Activated naive CD4-positive, alpha-beta T cell treated with anti-CD3 and anti-CD28 coated beads, Interleukin-2, amount 50 U/mL, for 72 hours (primary cell): ENCODE measurements around the gene SNCB. TPM values are rescaled to one million over a fixed set of nuclear protein-coding genes. Genes with fewer than 3 reads are reported as not detected.
"Not testable (repeated sequence)": the region's sequence is repeated elsewhere in the genome, so short reads cannot be mapped to it uniquely, and the experiment has no call there.

Experiments used
- ATAC-seq, 2 donors: fragments of 150-1000 bp; cut with Tn5 transposase; 2 replicates each; pipeline ENCODE4 v1.10.0; 2021; ENCODE audit warnings: mild to moderate bottlenecking in 2 of 2, moderate library complexity in 2 of 2
- DNase-seq, 2 donors: peaks; one replicate each; pipeline ENCODE4 v3.0.0; 2021 to 2022; ENCODE audit warnings: low spot score in 2 of 2
- H3K27ac Mint-ChIP-seq, 2 donors: one replicate each; pipeline ENCODE4 v1.8.0; 2022; ENCODE audit warnings: mild to moderate bottlenecking in 2 of 2, mixed read lengths in 2 of 2
- H3K36me3 Mint-ChIP-seq, 2 donors: one replicate each; pipeline ENCODE4 v1.8.0; 2022; ENCODE audit warnings: mixed read lengths in 2 of 2
- H3K9me3 Mint-ChIP-seq, 2 donors: one replicate each; pipeline ENCODE4 v1.8.0; 2022; ENCODE audit warnings: mixed read lengths in 2 of 2
- total RNA-seq, 2 donors: library from RNA; stranded (reverse); gene quantifications; one replicate each; pipeline ENCODE4 v1.2.3, GENCODE V29; 2022

SNCB gene
- total RNA-seq, 2 donors from 2014 or later = 1.2 TPM; not detected in 1

DNA sequence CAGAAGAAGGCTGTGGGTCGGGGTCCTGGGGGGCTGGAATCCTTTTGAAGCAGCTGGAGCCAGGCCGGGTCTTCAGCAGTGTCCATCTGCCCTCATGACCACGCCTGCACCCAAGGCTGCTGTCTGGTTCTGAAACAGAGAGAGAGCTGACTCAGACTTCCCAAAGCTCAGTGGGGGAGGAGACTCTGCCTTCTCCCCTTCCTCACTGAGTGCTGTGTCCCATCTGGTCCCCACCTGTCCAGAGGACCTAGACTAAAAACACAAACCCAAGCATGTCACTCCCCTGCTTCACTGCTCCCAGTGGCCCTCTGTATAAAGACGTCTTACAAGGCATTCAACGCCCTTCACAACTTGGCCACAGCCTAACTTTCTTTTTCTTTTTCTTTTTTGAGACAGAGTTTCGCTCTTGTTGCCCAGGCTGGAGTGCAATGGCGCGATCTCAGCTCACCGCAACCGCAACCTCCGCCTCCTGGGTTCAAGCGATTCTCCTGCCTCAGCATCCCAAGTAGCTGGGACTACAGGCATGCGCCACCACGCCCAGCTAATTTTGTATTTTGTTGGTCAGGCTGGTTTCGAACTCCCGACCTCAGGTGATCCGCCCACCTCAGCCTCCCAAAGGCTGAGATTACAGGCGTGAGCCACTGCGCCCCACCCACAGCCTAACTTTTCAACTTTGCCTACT lies 30.4 kb downstream of the SNCB start:
- H3K27ac Mint-ChIP-seq, DNase-seq, H3K9me3 Mint-ChIP-seq, H3K36me3 Mint-ChIP-seq: not testable (repeated sequence)
- ATAC-seq = peak; percentile 18 to 36

DNA sequence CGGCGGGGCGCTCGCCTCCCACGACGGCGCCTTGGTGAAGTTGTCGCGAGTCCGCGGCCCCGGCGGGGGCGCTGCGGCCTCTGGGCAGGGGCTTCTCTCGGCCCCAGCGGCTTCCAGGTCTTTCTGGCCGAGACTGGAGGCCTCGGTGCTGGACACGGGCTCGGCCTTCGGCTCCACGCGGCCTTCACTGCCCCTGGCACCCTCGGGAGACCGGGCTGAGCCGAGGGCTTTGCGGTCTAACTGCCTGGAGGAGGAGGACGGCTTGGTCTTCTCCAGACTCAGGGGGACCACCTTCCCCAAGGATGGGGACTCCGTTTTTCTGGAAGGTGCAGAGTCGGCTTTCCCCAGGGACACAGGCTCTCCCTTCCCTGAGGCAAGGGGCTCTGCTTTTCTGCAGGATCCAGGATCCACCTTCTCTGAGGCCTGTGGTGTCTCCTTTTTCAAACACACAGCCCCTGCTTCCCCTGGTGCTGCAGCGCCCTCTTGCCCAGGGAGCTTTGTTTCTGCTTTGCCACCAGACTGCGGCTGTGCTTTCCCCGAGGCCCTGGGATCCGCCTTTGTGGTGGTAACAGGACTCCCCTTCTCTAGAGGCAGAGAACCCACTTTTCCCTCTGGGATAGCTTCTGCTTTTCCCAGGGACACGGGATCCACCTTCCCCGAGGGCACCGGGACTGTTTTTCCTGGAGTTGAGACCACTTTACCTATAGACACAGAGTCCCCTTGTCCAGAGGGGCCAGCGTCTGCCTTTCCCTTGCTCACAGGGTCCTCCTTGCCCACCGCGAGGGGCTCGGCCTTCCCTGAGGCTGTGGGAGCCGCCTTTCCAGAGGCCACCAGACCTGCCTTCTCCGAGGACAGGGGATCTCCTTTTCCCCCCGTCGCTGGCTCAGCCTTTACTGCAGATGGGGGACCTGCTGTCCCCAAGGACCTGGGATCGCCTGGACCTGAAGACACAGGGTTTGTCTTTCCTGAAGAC lies 32.6 kb downstream of the SNCB start:
- Mint-ChIP-seq H3K36me3 (peaks cover 0 to 5% of the 10 kb centered on the region in 2 donors), H3K9me3 (no peaks in the 10 kb centered on the region), H3K27ac (no peak overlapping the region)
- ATAC-seq (no peak), DNase-seq (no peak)

DNA sequence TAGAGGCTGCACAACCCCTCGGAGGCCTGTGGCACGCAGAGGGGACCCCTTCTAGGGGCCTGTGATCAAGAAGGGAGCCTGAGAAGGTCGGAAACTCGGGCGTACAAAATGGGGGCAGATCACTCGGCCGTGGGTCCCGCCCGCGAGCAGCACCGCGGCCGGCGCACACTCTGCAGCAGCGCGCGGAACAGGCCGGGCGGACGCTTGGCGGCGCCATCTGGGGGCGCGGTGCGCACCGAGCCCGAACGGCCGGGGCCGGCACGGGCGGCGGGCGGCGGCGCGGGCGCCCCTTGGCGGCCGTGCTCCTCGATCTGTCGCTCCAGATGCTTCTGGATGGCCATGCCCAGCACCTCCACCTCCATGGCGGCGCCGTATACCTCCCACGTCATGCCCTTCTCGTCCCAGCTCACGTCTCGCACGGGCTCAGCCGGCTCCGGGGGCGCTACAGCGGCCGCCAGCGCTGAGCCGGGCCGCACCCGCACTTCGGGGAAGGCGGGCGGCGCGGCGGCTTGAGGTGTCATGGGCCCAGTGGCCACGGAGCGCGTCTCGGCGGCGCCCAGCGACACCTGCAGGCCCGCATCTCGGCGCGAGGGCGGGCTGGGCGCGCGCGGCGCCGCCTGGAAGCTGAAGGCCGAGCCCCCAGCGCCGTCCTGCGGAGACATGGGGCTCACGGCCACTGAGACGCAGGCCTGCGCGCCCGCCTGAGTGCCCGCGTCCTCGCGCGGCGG lies 33.5 kb downstream of the SNCB start:
- no peak overlapping the region for H3K27ac Mint-ChIP-seq
- H3K36me3 Mint-ChIP-seq = peaks cover 0 to 5% of the 10 kb centered on the region in 2 donors
- DNase-seq (peak; percentile 61 to 62), ATAC-seq (peak; percentile 78 to 87)
- H3K9me3 Mint-ChIP-seq = no peaks in the 10 kb centered on the region

DNA sequence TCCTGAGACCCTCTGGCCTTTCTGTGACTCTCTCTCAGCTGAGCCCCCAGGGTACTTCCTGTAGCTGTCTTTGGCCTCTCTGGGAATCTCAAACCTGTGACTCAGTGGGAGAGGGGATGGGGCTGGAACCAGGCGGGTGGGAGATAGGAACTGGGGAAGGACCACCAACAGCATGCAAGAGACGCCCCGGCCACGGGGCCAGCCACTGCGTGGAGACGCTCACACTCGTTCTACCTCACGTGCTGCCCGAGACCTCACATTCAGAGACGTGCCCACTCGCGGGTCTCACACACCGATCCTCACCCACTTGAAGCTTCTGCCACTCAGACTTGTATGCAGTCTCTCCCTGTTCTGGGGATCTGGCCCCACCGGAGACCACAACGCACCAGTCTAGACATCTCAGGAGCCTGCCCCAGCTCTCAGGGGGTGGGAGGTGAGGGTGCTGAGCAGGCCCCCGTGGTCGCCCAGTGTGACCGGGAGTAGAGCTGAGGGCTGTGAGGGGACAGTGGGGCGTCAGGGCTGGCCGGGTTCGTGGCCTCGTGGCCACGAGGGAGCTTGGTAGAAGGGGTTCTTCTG lies 34.2 kb downstream of the SNCB start:
- DNase-seq (no peak), ATAC-seq (no peak)
- Mint-ChIP-seq H3K9me3 (no peaks in the 10 kb centered on the region), H3K36me3 (peaks cover 0 to 5% of the 10 kb centered on the region in 2 donors), H3K27ac (no peak overlapping the region)

DNA sequence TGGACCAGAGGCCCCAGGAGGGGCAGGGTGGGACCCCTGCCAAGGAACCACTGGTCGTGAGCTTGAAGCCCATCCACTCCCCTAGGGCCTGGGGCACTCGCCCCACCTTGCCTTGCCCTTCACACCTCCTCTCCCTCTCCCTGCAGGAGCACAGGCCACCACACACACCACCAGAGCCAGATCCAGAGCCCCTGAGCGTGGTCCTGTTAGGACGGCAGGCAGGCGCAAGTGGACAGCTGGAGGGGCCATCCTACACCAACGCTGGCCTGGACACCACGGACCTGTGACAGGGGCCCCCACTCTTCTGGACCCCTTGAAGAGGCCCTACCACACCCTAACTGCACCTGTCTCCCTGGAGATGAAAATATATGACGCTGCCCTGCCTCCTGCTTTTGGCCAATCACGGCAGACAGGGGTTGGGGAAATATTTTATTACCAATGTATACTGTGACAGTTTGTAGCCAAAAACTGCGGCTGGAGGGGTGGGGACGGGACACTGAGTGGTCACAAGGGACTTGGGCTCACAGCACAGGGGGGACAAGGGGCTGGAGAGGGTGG lies 34.9 kb downstream of the SNCB start:
- Mint-ChIP-seq H3K36me3 (peaks cover 0 to 5% of the 10 kb centered on the region in 2 donors), H3K27ac (no peak overlapping the region), H3K9me3 (no peaks in the 10 kb centered on the region)
- ATAC-seq = no peak
- DNase-seq = no peak

DNA sequence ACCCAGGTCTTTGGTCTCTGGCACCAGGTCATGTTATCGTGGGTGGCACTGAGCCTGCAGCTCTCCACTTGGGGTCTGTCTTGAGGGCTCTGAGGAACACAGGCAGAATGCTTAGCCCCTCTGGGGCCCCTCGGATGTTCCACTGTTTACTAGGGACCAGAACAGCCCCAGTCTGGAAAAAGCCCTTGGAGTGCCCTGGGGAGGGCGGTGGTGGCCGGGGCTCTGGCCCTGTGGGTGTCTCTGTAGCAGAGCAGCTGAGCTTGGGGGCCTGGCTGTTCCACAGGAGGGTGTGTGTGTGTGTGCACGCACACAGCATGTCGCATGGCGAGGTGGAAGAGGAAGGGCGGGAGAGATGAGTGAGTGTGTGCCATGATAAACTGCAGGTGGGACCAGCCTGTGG lies 35.8 kb downstream of the SNCB start:
- ATAC-seq = no peak
- no peak for DNase-seq
- peaks cover 0 to 5% of the 10 kb centered on the region in 2 donors for H3K36me3 Mint-ChIP-seq
- no peaks in the 10 kb centered on the region for H3K9me3 Mint-ChIP-seq
- peak overlapping the region in 1 of 2 donors; percentile 58 for H3K27ac Mint-ChIP-seq

DNA sequence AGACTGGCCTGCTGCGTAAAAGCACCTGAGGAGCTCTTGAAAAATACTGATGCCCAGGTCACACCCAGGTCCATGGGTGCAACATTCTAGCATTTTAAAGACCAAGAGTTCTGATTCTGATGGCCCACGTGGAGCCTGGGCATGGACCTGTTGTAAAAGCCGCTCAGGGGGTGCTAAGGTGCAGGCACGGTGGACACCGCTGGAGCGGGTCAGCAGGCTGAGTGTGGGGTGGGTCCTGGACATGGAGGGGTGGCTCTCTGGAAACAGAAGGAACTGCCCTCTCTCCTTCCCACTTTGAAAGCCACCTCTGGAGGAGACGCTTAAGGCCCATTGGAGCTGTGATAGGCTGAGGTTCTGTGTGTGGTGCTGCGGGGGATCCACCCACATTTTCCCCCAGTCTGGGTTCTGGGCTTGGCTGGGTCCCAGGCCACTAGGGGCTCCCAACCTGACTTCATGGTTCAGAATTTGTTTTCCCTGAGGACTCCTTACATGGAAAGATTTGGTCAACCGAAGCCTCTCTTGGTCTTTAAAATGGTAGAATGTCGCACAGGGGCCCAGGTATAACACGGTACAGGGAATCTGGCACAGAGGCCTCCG lies 37.0 kb downstream of the SNCB start:
- Mint-ChIP-seq H3K36me3 (no peaks in the 10 kb centered on the region), H3K27ac (no peak overlapping the region)
- no peak for ATAC-seq

DNA sequence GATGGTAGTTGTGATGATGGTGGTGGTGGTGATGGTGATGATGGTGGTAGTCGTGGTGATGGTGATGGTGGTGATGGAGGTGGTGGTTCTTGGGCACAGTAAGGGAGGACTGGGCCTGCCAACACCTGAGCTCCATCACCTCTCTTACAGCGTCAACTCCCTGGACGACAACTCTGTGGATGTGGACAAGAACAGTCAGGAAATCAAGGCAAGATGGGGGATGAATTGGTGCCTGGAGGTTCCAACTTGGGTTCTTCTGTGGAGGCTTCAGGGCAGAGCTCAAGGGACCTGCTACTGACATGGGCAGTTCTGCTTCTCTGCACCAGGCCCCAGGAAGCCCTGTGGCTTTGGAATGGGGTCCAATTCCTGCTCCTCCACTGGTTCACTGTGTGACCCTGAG lies 37.8 kb downstream of the SNCB start:
- H3K36me3 Mint-ChIP-seq = no peaks in the 10 kb centered on the region
- ATAC-seq = no peak
- no peaks in the 10 kb centered on the region for H3K9me3 Mint-ChIP-seq
- no peak overlapping the region for H3K27ac Mint-ChIP-seq
- DNase-seq = no peak

More for the DNA sequence above, 37.0 kb downstream of the SNCB start:
- no peaks in the 10 kb centered on the region for H3K9me3 Mint-ChIP-seq
- DNase-seq = no peak

DNA sequence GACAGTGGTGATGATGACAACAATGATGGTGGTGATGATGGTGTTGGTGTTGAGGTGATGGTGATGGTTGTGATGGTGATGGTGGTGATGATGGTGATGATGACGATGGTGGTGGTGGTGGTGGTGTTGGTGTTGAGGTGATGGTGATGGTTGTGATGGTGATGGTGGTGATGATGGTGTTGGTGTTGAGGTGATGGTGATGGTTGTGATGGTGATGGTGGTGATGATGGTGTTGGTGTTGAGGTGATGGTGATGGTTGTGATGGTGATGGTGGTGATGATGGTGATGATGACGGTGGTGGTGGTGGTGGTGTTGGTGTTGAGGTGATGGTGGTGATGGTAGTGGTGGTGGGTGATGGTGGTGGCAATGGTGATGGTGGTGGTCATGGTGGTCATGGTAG lies 38.7 kb downstream of the SNCB start:
- H3K27ac Mint-ChIP-seq, H3K9me3 Mint-ChIP-seq, H3K36me3 Mint-ChIP-seq, DNase-seq: not testable (repeated sequence)
- peak in 1 of 2 donors; percentile 39 for ATAC-seq

DNA sequence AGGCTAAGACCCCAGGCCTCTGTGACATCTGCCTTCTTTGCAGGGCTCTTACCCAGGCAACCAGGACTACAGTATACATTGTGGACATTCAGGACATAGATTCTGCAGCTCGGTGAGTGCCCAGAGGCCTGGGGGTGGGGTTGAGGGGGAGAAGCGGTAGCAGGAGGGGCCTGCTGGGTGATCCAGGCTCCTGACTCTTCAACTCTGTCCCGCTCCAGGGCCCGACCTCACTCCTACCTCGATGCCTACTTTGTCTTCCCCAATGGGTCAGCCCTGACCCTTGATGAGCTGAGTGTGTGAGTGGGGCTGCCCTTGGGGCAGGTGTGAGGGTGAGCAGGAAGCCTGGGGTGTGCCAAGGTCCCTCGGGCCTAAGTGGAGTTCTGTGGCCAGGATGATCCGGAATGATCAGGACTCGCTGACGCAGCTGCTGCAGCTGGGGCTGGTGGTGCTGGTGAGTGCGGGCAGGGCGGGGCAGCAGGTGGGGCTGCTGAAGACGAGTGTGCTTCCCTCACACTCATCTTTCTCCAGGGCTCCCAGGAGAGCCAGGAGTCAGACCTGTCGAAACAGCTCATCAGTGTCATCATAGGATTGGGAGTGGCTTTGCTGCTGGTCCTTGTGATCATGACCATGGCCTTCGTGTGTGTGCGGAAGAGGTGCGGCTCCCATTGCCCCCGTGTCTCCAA lies 40.2 kb downstream of the SNCB start:
- Mint-ChIP-seq H3K27ac (no peak overlapping the region), H3K9me3 (peaks cover 0 to 4% of the 10 kb centered on the region in 2 donors), H3K36me3 (peaks cover 5 to 6% of the 10 kb centered on the region in 2 donors)
- ATAC-seq = no peak
- DNase-seq = no peak

DNA sequence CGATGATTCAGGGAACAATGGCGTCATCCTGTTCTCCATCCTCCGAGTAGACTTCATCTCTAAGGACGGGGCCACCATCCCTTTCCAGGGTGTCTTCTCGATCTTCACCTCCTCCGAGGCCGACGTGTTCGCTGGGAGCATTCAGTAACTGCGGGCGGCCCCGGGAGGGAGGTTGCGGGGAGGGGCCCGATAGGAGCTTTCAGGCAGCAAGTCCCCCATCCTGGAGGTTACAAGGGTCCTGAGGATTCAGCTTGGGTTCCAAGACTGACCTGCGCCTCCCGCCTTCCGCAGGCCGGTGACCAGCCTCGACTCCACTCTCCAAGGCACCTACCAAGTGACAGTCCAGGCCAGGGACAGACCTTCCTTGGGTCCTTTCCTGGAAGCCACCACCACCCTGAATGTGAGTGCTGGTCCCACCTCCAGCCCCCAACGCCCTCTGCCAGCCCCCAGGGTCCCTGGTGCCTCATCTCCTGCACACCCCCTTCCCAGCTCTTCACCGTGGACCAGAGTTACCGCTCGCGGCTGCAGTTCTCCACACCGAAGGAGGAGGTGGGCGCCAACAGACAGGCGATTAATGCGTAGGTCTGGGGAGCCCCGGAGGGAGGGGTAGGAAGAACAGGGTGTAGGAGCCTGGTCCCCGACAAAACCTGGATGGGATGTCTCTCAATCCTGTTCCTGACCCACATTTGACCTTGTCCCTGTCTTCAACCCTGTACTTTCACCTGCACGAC lies 41.1 kb downstream of the SNCB start:
- no peak for ATAC-seq
- Mint-ChIP-seq H3K27ac (no peak overlapping the region), H3K36me3 (peaks cover 6 to 10% of the 10 kb centered on the region in 2 donors), H3K9me3 (peaks cover 0 to 4% of the 10 kb centered on the region in 2 donors)
- no peak for DNase-seq

DNA sequence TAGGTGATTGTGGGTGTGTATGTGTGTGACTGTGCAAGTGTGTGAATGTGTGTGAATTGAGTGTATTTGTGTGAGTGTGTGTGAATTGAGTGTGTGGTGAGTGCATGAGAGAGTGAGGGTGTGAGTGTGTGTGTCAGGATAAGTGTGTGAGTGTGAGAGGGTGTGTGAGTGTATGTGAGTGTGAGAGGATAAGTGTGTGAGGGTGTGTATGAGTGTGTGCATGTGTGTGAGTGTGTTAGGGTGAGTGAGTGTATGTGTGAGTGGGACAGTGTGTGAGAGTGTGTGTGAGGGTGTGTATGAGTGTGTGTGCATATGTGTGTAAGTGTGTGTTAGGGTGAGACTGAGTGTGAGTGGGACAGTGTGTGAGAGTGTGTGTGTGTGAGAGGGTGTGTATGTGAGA lies 42.0 kb downstream of the SNCB start:
- ATAC-seq (no peak), DNase-seq (no peak)
- Mint-ChIP-seq H3K36me3 (peaks cover 6 to 10% of the 10 kb centered on the region in 2 donors), H3K9me3 (peaks cover 0 to 4% of the 10 kb centered on the region in 2 donors), H3K27ac (no peak overlapping the region)

DNA sequence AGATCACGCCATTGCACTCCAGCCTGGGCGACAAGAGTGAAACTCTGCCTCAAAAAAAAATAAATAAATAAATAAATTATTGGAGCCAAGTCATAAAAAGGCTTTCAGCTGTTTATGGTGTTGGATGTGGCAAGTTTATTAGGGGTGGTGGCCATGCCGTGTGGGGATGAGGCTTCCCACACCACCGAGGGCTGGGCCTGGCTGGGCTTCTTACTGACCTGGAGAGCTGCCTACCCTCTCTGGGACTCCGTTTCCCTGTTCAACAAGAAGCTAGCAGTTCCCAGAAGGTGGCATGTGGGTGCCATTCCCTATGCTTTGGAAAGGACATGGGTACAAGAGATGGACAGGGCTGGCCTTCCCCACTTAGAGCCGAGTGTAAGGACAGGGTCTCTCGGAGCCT lies 42.9 kb downstream of the SNCB start:
- Mint-ChIP-seq H3K27ac (no peak overlapping the region), H3K9me3 (peaks cover 0 to 4% of the 10 kb centered on the region in 2 donors), H3K36me3 (peaks cover 6 to 10% of the 10 kb centered on the region in 2 donors)
- ATAC-seq = no peak
- no peak for DNase-seq

DNA sequence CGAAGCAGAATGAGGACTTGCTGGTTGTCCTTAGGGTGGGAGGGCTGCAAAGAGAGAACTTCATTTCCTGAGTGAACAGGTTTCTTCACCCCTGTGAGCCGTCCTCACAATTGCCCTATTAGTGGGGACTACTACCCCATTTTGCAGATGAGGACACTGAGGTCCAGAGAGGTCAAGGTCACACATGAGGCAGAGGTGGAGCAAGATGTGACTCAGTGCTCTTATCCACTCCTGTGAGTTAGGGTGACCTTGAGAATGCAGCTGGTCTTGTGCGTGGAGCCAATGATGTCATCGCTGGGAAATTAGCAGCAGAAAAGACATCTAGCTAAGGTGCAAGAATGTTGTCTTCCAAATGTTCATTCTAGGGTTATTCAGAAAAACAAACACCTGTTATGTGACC lies 47.3 kb downstream of the SNCB start:
- ATAC-seq (no peak), DNase-seq (no peak)
- Mint-ChIP-seq H3K27ac (no peak overlapping the region), H3K36me3 (peaks cover 6 to 10% of the 10 kb centered on the region in 2 donors), H3K9me3 (peaks cover 0 to 4% of the 10 kb centered on the region in 2 donors)

DNA sequence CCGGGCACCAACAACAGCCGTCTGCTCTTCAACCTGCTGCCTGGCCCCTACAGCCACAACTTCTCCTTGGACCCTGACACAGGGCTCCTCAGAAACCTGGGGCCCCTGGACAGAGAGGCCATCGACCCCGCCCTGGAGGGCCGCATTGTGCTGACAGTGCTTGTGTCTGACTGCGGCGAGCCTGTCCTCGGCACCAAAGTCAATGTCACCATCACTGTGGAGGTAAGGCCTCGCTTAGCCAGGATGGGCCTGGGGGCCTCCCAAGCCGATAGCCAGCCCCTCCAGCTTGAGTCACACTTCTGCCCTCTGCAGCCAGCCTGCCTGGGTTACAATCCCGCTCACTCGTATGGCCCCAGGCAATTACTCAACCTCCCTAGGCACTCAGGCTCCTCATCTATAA lies 49.0 kb downstream of the SNCB start:
- Mint-ChIP-seq H3K27ac (no peak overlapping the region), H3K36me3 (peaks cover 6 to 10% of the 10 kb centered on the region in 2 donors), H3K9me3 (peaks cover 0 to 4% of the 10 kb centered on the region in 2 donors)
- no peak for DNase-seq
- no peak for ATAC-seq
